Testis (tissue), 3 donors: ENCODE measurements around the gene FOXC2. TPM values are rescaled to one million over a fixed set of nuclear protein-coding genes. Genes with fewer than 3 reads are reported as not detected.

ENCODE experiments used
- DNase-seq: peaks from one replicate; pipeline ENCODE4 v3.0.0-alpha.2; 2019
- H3K27ac ChIP-seq, 2 donors: fragments of 200-600 bp; sonication (generic); one replicate each; pipeline ENCODE4 v1.5.1; 2019
- H3K27me3 ChIP-seq: fragments of 200-600 bp; sonication (generic); one replicate; pipeline ENCODE4 v1.5.1; 2019
- H3K36me3 ChIP-seq: fragments of 200-600 bp; sonication (generic); one replicate; pipeline ENCODE4 v1.5.1; 2017; ENCODE audit warnings: low read depth; ENCODE audit errors: missing control alignments
- H3K4me1 ChIP-seq: fragments of 200-600 bp; sonication (generic); one replicate; pipeline ENCODE4 v1.5.1; 2019
- H3K4me3 ChIP-seq, 2 donors: fragments of 200-600 bp; sonication (generic); one replicate each; pipeline ENCODE4 v1.5.1; 2017 to 2019
- H3K9me3 ChIP-seq: fragments of 200-600 bp; sonication (generic); one replicate; pipeline ENCODE4 v1.5.1; 2017
- POLR2A ChIP-seq: fragments of 450-650 bp; IDR thresholded peaks from one replicate; pipeline ENCODE4 v1.6.1; 2017; ENCODE audit warnings: antibody characterized with exemption, mild to moderate bottlenecking, moderate library complexity
- WGBS, 2 donors: methylation state at CpG; one replicate each; pipeline ENCODE4 v1.1.5; 2018; 5-methylcytosine and 5-hydroxymethylcytosine counted together
- intact Hi-C: fragments of 100-400 bp; cut with DNase I; formaldehyde crosslinking; loops from one replicate; pipeline ENCODE4 v1.15.1; 2023; ENCODE audit warnings: low total_unique reads
- polyA plus RNA-seq: library from polyadenylated mRNA; stranded (reverse); fragments of 350-450 nt; fragmentation: Illumina TruSeq; extraction: RNeasy Lipid Tissue Mini Kit (QIAGEN cat#74804); gene quantifications from one replicate; pipeline ENCODE4 v1.2.3, GENCODE V29; 2014; ENCODE audit warnings: low read depth, low replicate concordance; ENCODE audit not compliant: insufficient read depth
- total RNA-seq, 2 donors: library from RNA; depleted of rRNA; stranded (reverse); fragments of >200 nt; gene quantifications; one replicate each; pipeline ENCODE4 v1.2.3, GENCODE V29; 2016
- TF ChIP-seq, protein P1 (sequence below), 3 experiments: fragments of 450-650 bp in 2 of 3; fragments of 200-600 bp in 1 of 3; sonication (generic) in 1 of 3; IDR thresholded peaks; one replicate each; pipeline ENCODE4 v1.5.1; 2016 to 2019; ENCODE audit warnings: antibody characterized with exemption in 3 of 3, mild to moderate bottlenecking in 2 of 3, moderate library complexity in 1 of 3

Gene FOXC2
- total and polyA plus RNA-seq, 3 donors from 2014 or later = 3.9 to 11.2 (median 7.6) TPM

- H3K4me1 ChIP-seq = peaks cover 8% of the 10 kb centered on the region
- no peaks in the 10 kb centered on the region for H3K9me3 ChIP-seq
- TF ChIP-seq, protein P1, sequence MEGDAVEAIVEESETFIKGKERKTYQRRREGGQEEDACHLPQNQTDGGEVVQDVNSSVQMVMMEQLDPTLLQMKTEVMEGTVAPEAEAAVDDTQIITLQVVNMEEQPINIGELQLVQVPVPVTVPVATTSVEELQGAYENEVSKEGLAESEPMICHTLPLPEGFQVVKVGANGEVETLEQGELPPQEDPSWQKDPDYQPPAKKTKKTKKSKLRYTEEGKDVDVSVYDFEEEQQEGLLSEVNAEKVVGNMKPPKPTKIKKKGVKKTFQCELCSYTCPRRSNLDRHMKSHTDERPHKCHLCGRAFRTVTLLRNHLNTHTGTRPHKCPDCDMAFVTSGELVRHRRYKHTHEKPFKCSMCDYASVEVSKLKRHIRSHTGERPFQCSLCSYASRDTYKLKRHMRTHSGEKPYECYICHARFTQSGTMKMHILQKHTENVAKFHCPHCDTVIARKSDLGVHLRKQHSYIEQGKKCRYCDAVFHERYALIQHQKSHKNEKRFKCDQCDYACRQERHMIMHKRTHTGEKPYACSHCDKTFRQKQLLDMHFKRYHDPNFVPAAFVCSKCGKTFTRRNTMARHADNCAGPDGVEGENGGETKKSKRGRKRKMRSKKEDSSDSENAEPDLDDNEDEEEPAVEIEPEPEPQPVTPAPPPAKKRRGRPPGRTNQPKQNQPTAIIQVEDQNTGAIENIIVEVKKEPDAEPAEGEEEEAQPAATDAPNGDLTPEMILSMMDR (IDR thresholded peaks at IDR 0.05) = no peak
- TF ChIP-seq POLR2A = no peak
- DNase-seq = no peak
- WGBS, 2 donors = 26 to 37% methylated on average over 13 of the region's 13 CpGs
- intact Hi-C loops = no loop called here
- no peaks in the 10 kb centered on the region for H3K27me3 ChIP-seq
- H3K27ac ChIP-seq = peak within 1 kb of the TSS; percentile 73 to 77
- no peaks in the 10 kb centered on the region for H3K36me3 ChIP-seq
- peak within 1 kb of the TSS; percentile 18 to 49 for H3K4me3 ChIP-seq
Observed at GRCh38 chr16:86578061-86578599, 11.5 kb downstream of the FOXC2 start, which contains the start of gene FOXL1. TSS of gene FOXL1 (plus strand) at chr16:86578549. CDS start at chr16:86578724, 175 bp downstream.

DNA sequence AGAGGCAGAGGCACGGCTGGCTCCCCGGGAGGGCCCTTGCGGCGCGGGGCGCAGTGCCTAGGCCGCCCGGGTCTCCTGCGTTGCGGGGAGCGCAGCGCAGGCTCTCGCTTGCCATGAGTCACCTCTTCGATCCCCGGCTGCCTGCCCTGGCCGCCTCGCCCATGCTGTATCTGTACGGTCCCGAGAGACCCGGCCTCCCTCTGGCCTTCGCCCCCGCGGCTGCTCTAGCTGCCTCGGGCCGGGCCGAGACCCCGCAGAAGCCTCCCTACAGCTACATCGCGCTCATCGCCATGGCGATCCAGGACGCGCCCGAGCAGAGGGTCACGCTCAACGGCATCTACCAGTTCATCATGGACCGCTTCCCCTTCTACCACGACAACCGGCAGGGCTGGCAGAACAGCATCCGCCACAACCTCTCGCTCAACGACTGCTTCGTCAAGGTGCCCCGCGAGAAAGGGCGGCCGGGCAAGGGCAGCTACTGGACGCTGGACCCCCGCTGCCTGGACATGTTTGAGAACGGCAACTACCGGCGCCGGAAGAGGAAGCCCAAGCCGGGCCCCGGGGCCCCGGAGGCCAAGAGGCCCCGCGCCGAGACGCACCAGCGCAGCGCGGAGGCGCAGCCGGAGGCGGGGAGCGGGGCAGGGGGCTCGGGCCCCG lies 12.1 kb downstream of the FOXC2 start:
- intact Hi-C loops = no loop called here
- Histone ChIP-seq H3K36me3 (no peaks in the 10 kb centered on the region), H3K4me3 (peak overlapping the region; percentile 18 to 49), H3K9me3 (no peaks in the 10 kb centered on the region), H3K27ac (peak overlapping the region; percentile 61 to 73), H3K4me1 (peaks cover 8% of the 10 kb centered on the region), H3K27me3 (no peaks in the 10 kb centered on the region)
- no peak for DNase-seq
- TF ChIP-seq, protein P1 (IDR thresholded peaks at IDR 0.05) = no peak
- no peak for TF ChIP-seq POLR2A
- 4 to 22% methylated on average over 6 to 56 of the region's 69 CpGs for WGBS, 2 donors

DNA sequence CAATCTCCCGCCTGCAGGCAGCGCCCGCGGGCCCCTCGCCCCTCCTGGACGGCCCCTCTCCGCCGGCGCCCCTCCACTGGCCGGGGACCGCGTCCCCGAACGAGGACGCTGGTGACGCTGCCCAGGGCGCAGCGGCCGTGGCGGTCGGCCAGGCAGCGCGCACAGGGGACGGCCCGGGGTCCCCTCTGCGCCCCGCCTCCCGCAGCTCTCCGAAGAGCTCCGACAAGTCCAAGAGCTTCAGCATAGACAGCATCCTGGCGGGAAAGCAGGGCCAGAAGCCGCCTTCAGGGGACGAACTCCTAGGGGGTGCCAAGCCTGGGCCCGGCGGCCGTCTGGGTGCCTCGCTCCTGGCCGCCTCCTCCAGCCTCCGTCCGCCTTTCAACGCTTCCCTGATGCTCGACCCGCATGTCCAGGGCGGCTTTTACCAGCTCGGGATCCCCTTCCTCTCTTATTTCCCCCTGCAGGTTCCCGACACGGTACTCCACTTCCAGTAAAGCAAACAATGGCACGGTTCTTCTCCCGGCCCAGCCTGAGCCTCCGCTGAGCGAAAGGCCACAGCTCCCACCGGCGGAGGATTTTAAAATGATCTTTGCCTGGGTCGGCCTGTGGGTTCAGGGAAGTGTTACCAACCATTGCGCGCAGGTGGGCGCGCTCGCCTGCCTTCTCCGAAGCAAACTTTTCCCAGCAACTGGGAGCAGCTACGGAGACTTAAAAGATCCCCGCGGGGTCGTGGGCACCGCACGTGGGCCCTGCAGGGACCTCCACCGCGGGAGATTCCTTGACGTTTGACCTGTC lies 12.8 kb downstream of the FOXC2 start:
- no peaks in the 10 kb centered on the region for H3K9me3 ChIP-seq
- peak overlapping the region; percentile 18 to 49 for H3K4me3 ChIP-seq
- H3K36me3 ChIP-seq = no peaks in the 10 kb centered on the region
- no peaks in the 10 kb centered on the region for H3K27me3 ChIP-seq
- TF ChIP-seq, protein P1 (IDR thresholded peaks at IDR 0.05) = no peak
- H3K27ac ChIP-seq = peak overlapping the region; percentile 61 to 73
- intact Hi-C loops = no loop called here
- DNase-seq = no peak
- H3K4me1 ChIP-seq = peaks cover 8% of the 10 kb centered on the region
- WGBS, 2 donors = 28 to 58% methylated on average over 14 to 69 of the region's 69 CpGs

- H3K27me3 ChIP-seq = no peaks in the 10 kb centered on the region
Observed at GRCh38 chr16:86580063-86580790, 13.6 kb downstream of the FOXC2 start.

DNA sequence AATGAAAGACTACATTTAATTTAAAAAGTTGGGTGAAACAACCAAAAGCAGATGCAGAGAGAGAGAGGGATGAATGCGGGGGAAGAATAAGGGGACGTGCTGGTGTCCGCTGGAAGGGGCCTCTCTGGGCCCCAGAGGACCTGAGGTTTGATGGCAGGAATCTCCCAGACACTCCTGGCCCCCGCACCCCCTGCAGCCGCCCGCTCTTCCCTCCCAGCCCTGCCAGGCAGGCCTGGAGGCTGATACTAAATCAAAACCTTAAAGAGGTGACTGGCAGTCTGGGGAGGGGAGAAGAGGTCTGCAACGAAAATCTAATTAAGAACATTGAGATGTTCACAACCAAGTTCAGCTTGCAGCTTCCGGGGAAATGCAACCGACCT lies 14.2 kb downstream of the FOXC2 start:
- H3K27me3 ChIP-seq = no peaks in the 10 kb centered on the region
- 51 to 66% methylated on average over 9 of the region's 9 CpGs for WGBS, 2 donors
- no peak for DNase-seq
- intact Hi-C loops = no loop called here
- H3K4me3 ChIP-seq = no peak overlapping the region
- H3K4me1 ChIP-seq = peaks cover 5% of the 10 kb centered on the region
- H3K36me3 ChIP-seq = no peaks in the 10 kb centered on the region
- H3K27ac ChIP-seq = no peak overlapping the region
- TF ChIP-seq POLR2A = no peak
- TF ChIP-seq, protein P1 (IDR thresholded peaks at IDR 0.05) = no peak
- no peaks in the 10 kb centered on the region for H3K9me3 ChIP-seq

More at GRCh38 chr16:86580063-86580790, 13.6 kb downstream of the FOXC2 start:
- Histone ChIP-seq H3K9me3 (no peaks in the 10 kb centered on the region), H3K27ac (peak overlapping the region in 1 of 2 donors; percentile 61), H3K4me1 (peaks cover 7% of the 10 kb centered on the region), H3K36me3 (no peaks in the 10 kb centered on the region), H3K4me3 (peak overlapping the region in 1 of 2 donors; percentile 49)
- intact Hi-C loops = no loop called here
- no peak for DNase-seq
- 46 to 54% methylated on average over 12 to 19 of the region's 19 CpGs for WGBS, 2 donors
- no peak for TF ChIP-seq POLR2A
